ENCODE data around the gene IKZF1. TPM values are rescaled to one million over a fixed set of nuclear protein-coding genes. Genes with fewer than 3 reads are reported as not detected.

The IKZF1 gene
- total RNA-seq, 1 donor from 2014 or later = 0.11 TPM

GRCh38 chr7:50352282-50352681 lies 47.8 kb downstream of the IKZF1 start:
- H3K4me3 Mint-ChIP-seq = no peak overlapping the region
- no peak for DNase-seq (ENCODE audit: low spot score)

GRCh38 chr7:50352751-50353150 lies 48.2 kb downstream of the IKZF1 start:
- no peak for TF ChIP-seq EZH2 (IDR thresholded peaks at IDR 0.05)
- no peak for TF ChIP-seq CTCF (IDR thresholded peaks at IDR 0.05)
- no peak for TF ChIP-seq EZH2phosphoT487 (IDR thresholded peaks at IDR 0.05)
- Histone ChIP-seq H3K27me3 (no peaks in the 10 kb centered on the region), H3K4me2 (no peak overlapping the region), H3K27ac (no peak overlapping the region), H3F3A (ENCODE audit: low read depth) (no peaks in the 10 kb centered on the region), H3K4me3 (no peak overlapping the region), H2AFZ (replicated peaks) (no peak overlapping the region), H3K4me1 (no peaks in the 10 kb centered on the region), H3K9ac (no peak overlapping the region), H3K79me2 (ENCODE audit: low read depth) (no peaks in the 10 kb centered on the region), H3K36me3 (no peaks in the 10 kb centered on the region), H4K20me1 (ENCODE audit: low read depth) (no peaks in the 10 kb centered on the region), H3K9me3 (ENCODE audit: low read depth) (no peaks in the 10 kb centered on the region)
- Mint-ChIP-seq H3K4me3 (no peak overlapping the region), H3K27ac (no peak overlapping the region), H3K27me3 (ENCODE audit: insufficient read depth, low read depth) (no peaks in the 10 kb centered on the region), H3K9me3 (peaks cover 4% of the 10 kb centered on the region), H3K4me1 (peaks cover 5% of the 10 kb centered on the region), H3K36me3 (no peaks in the 10 kb centered on the region)
- no peak for DNase-seq (ENCODE audit: low spot score)

More at GRCh38 chr7:50352282-50352681, 47.8 kb downstream of the IKZF1 start:
- no peaks in the 10 kb centered on the region for H3K27me3 ChIP-seq
- H4K20me1 ChIP-seq (ENCODE audit: low read depth) = no peaks in the 10 kb centered on the region
- H3F3A ChIP-seq (ENCODE audit: low read depth) = no peaks in the 10 kb centered on the region
- H3K4me1 ChIP-seq = no peaks in the 10 kb centered on the region
- Mint-ChIP-seq H3K9me3 (peaks cover 4% of the 10 kb centered on the region), H3K4me1 (peaks cover 5% of the 10 kb centered on the region), H3K27me3 (ENCODE audit: insufficient read depth, low read depth) (no peaks in the 10 kb centered on the region), H3K27ac (no peak overlapping the region), H3K36me3 (no peaks in the 10 kb centered on the region)
- H3K79me2 ChIP-seq (ENCODE audit: low read depth) = no peaks in the 10 kb centered on the region
- no peak overlapping the region for H3K9ac ChIP-seq
- H3K4me3 ChIP-seq = no peak overlapping the region
- H3K36me3 ChIP-seq = no peaks in the 10 kb centered on the region
- H3K4me2 ChIP-seq = no peak overlapping the region
- TF ChIP-seq CTCF (IDR thresholded peaks at IDR 0.05) (no peak), EZH2 (IDR thresholded peaks at IDR 0.05) (no peak), EZH2phosphoT487 (IDR thresholded peaks at IDR 0.05) (no peak)
- no peak overlapping the region for H3K27ac ChIP-seq
- no peaks in the 10 kb centered on the region for H3K9me3 ChIP-seq (ENCODE audit: low read depth)
- no peak overlapping the region for H2AFZ ChIP-seq (replicated peaks)

- Histone ChIP-seq H3K9me3 (ENCODE audit: low read depth) (no peaks in the 10 kb centered on the region), H3K4me1 (no peaks in the 10 kb centered on the region)
These were observed 48.7 kb downstream of the IKZF1 start for GRCh38 chr7:50353201-50353600.

More at GRCh38 chr7:50353201-50353600, 48.7 kb downstream of the IKZF1 start:
- H3F3A ChIP-seq (ENCODE audit: low read depth) = no peaks in the 10 kb centered on the region
- no peak for DNase-seq (ENCODE audit: low spot score)
- H3K79me2 ChIP-seq (ENCODE audit: low read depth) = no peaks in the 10 kb centered on the region
- H3K27me3 ChIP-seq = no peaks in the 10 kb centered on the region
- TF ChIP-seq EZH2phosphoT487 (IDR thresholded peaks at IDR 0.05) (no peak), CTCF (IDR thresholded peaks at IDR 0.05) (no peak), EZH2 (IDR thresholded peaks at IDR 0.05) (no peak)
- no peaks in the 10 kb centered on the region for H3K36me3 Mint-ChIP-seq
- peaks cover 4% of the 10 kb centered on the region for H3K9me3 Mint-ChIP-seq
- no peaks in the 10 kb centered on the region for H4K20me1 ChIP-seq (ENCODE audit: low read depth)
- H3K9ac ChIP-seq = no peak overlapping the region
- H2AFZ ChIP-seq (replicated peaks) = no peak overlapping the region
- no peak overlapping the region for H3K4me3 ChIP-seq
- H3K4me1 Mint-ChIP-seq = peaks cover 5% of the 10 kb centered on the region
- no peak overlapping the region for H3K27ac ChIP-seq
- no peak overlapping the region for H3K4me3 Mint-ChIP-seq
- no peak overlapping the region for H3K4me2 ChIP-seq
- H3K27ac Mint-ChIP-seq = no peak overlapping the region
- no peaks in the 10 kb centered on the region for H3K27me3 Mint-ChIP-seq (ENCODE audit: insufficient read depth, low read depth)
- no peaks in the 10 kb centered on the region for H3K36me3 ChIP-seq

Data from neural progenitor cell (in vitro differentiated cells).